ENCODE results near the gene RHOF.

The RHOF gene

GRCh38 chr12:121804417-121805111 lies 11.1 kb upstream of the RHOF start:
- peak; percentile 22 to 28 for DNase-seq

GRCh38 chr12:121803861-121804416 lies 10.5 kb upstream of the RHOF start, which contains the start of gene SETD1B:
SETD1B (plus strand) TSS chr12:121804009; CDS start chr12:121804738, 729 bp downstream.
- peak; percentile 36 to 55 for DNase-seq

- peak; percentile 98 to 99 for DNase-seq
Observed at GRCh38 chr12:121802843-121803698, 9.6 kb upstream of the RHOF start.

- DNase-seq: peak in 1 of 2 experiments; percentile 56
Observed at GRCh38 chr12:121802485-121802842, 9.0 kb upstream of the RHOF start.

- peak in 1 of 2 experiments; percentile 17 for DNase-seq
Observed at GRCh38 chr12:121801595-121802484, 8.4 kb upstream of the RHOF start.

GRCh38 chr12:121800694-121801594 lies 7.5 kb upstream of the RHOF start:
- peak in 1 of 2 experiments; percentile 16 for DNase-seq

- peak; percentile 52 to 72 for DNase-seq
Observed at GRCh38 chr12:121799842-121800693, 6.6 kb upstream of the RHOF start.

GRCh38 chr12:121799156-121799841 lies 5.8 kb upstream of the RHOF start:
- peak; percentile 64 to 69 for DNase-seq

- DNase-seq: no peak
Observed at GRCh38 chr12:121798787-121799155, 5.3 kb upstream of the RHOF start.

- no peak for DNase-seq
Observed at GRCh38 chr12:121797937-121798786, 4.7 kb upstream of the RHOF start.

- no peak for DNase-seq
Observed at GRCh38 chr12:121796855-121797751, 3.6 kb upstream of the RHOF start.

GRCh38 chr12:121795034-121795968 lies 1.8 kb upstream of the RHOF start:
- DNase-seq: peak; percentile 46 to 57

GRCh38 chr12:121794534-121795033 lies 1.1 kb upstream of the RHOF start:
- DNase-seq: no peak

GRCh38 chr12:121793838-121794533 lies 498 bp upstream of the RHOF start:
- DNase-seq: peak; percentile 90 to 94

- peak; percentile 24 to 31 for DNase-seq
Observed at GRCh38 chr12:121792607-121793439, 665 bp downstream of the RHOF start.

Data from Kasumi-1 (cell line).